ENCODE results near the gene PRR15L. TPM values are rescaled to one million over a fixed set of nuclear protein-coding genes. Genes with fewer than 3 reads are reported as not detected.

PRR15L gene
- polyA plus RNA-seq, 1 donor (not counting 4 experiments of a cell fraction or from before 2014, with no cell fraction given), result 0.16 TPM

GRCh38 chr17:47906443-47906842 lies 51.2 kb downstream of the PRR15L start:
- H3K27ac ChIP-seq (ENCODE audit: control insufficient read depth, insufficient read depth, low read length), result no peak overlapping the region
- no peak for FAIRE-seq

GRCh38 chr17:47905221-47905733 lies 52.4 kb downstream of the PRR15L start:
- no peak for DNase-seq (ENCODE audit: low read depth, low spot score)
- Histone ChIP-seq H3K36me3 (ENCODE audit: control insufficient read depth in 2 of 2, extremely low read depth in 1 of 2, insufficient read depth in 2 of 2, low read length in 2 of 2) (peaks cover 0 to 3% of the 10 kb centered on the region in 2 experiments), H3K27ac (ENCODE audit: control insufficient read depth, insufficient read depth, low read length) (no peak overlapping the region), H3K4me1 (ENCODE audit: control insufficient read depth, extremely low read depth, insufficient read depth, low read length) (peaks cover 3% of the 10 kb centered on the region), H3K27me3 (ENCODE audit: control insufficient read depth, extremely low read depth, insufficient read depth, low read length) (no peaks in the 10 kb centered on the region), H3K9me3 (ENCODE audit: control insufficient read depth, low read depth, low read length) (no peaks in the 10 kb centered on the region), H3K4me3 (ENCODE audit: control insufficient read depth in 2 of 3, extremely low read depth in 1 of 3, insufficient read depth in 2 of 3, low read depth in 1 of 3, low read length in 3 of 3) (no peak overlapping the region), H3K9ac (ENCODE audit: control insufficient read depth, extremely low read depth, insufficient read depth, low read length) (no peak overlapping the region), H3K9me1 (ENCODE audit: control insufficient read depth, extremely low read depth, insufficient read depth, low read length) (no peaks in the 10 kb centered on the region), H2AFZ (ENCODE audit: control insufficient read depth, low read length) (no peak overlapping the region), H3K79me2 (ENCODE audit: control insufficient read depth, insufficient read depth, low read length) (no peaks in the 10 kb centered on the region), H3K4me2 (ENCODE audit: control insufficient read depth, extremely low read depth, insufficient read depth, low read depth, low read length) (no peak overlapping the region), H4K20me1 (ENCODE audit: control insufficient read depth, extremely low read depth, insufficient read depth, low read length) (no peaks in the 10 kb centered on the region)
- dilution Hi-C loops (cut with MboI; ENCODE audit: extremely low pct_ligation_motif_present, low sequenced_read_pairs), result no loop called here
- TF ChIP-seq CTCF (optimal IDR thresholded peaks at IDR 0.05 in 1 of 3, IDR thresholded peaks at IDR 0.05 in 1 of 3, conservative IDR thresholded peaks at IDR 0.05 in 1 of 3; ENCODE audit: extremely low read depth in 1 of 3, insufficient read depth in 2 of 3, low read length in 3 of 3) (no peak), EZH2 (IDR thresholded peaks at IDR 0.05; ENCODE audit: low read length) (no peak)
- FAIRE-seq, result no peak

More at GRCh38 chr17:47906443-47906842, 51.2 kb downstream of the PRR15L start:
- Histone ChIP-seq H3K4me1 (ENCODE audit: control insufficient read depth, extremely low read depth, insufficient read depth, low read length) (peaks cover 3% of the 10 kb centered on the region), H3K79me2 (ENCODE audit: control insufficient read depth, insufficient read depth, low read length) (no peaks in the 10 kb centered on the region), H3K4me3 (ENCODE audit: control insufficient read depth in 2 of 3, extremely low read depth in 1 of 3, insufficient read depth in 2 of 3, low read depth in 1 of 3, low read length in 3 of 3) (no peak overlapping the region), H3K27me3 (ENCODE audit: control insufficient read depth, extremely low read depth, insufficient read depth, low read length) (no peaks in the 10 kb centered on the region), H4K20me1 (ENCODE audit: control insufficient read depth, extremely low read depth, insufficient read depth, low read length) (no peaks in the 10 kb centered on the region), H3K36me3 (ENCODE audit: control insufficient read depth in 2 of 2, extremely low read depth in 1 of 2, insufficient read depth in 2 of 2, low read length in 2 of 2) (peaks cover 0 to 3% of the 10 kb centered on the region in 2 experiments), H2AFZ (ENCODE audit: control insufficient read depth, low read length) (no peak overlapping the region), H3K9ac (ENCODE audit: control insufficient read depth, extremely low read depth, insufficient read depth, low read length) (no peak overlapping the region), H3K9me3 (ENCODE audit: control insufficient read depth, low read depth, low read length) (no peaks in the 10 kb centered on the region), H3K9me1 (ENCODE audit: control insufficient read depth, extremely low read depth, insufficient read depth, low read length) (no peaks in the 10 kb centered on the region), H3K4me2 (ENCODE audit: control insufficient read depth, extremely low read depth, insufficient read depth, low read depth, low read length) (no peak overlapping the region)
- DNase-seq (ENCODE audit: low read depth, low spot score), result no peak
- dilution Hi-C loops (cut with MboI; ENCODE audit: extremely low pct_ligation_motif_present, low sequenced_read_pairs), result no loop called here
- no peak for TF ChIP-seq EZH2 (IDR thresholded peaks at IDR 0.05; ENCODE audit: low read length)
- TF ChIP-seq CTCF (optimal IDR thresholded peaks at IDR 0.05 in 1 of 3, IDR thresholded peaks at IDR 0.05 in 1 of 3, conservative IDR thresholded peaks at IDR 0.05 in 1 of 3; ENCODE audit: extremely low read depth in 1 of 3, insufficient read depth in 2 of 3, low read length in 3 of 3), result no peak
